Fibroblast of skin of scalp (primary cell): ENCODE measurements around the gene WNT1.

Source experiments
- DNase-seq: peaks from one replicate; pipeline ENCODE4 v3.0.0-alpha.2; 2013

WNT1 gene

GRCh38 chr12:48961801-48962200 is 16.3 kb upstream of the WNT1 start:
- DNase-seq, result no peak

DNA sequence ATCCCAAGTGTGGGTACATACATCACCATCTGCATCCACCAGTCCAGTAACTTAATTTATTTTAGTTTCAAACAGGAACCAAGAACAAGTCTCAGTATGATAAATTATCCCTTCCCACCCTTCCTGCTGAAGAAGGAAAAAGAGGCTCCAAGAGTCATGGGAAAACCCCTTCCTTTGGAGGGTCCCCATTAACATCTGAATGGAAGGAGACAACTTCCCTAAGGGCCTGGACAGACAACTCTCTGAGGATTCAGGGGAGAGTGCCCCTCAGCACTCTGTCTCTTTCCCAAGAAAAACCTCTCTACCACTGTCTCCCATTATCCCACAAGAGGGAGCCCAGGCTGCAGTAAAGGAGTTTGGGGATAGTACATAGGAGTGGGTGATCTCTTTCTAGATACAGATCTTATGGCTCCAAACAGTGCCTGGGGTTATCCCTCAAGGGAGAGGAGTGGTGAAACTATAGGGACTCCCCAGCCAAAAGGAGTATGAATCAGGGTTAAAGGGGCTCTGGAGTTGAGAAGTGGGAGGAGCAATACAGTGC is 12.8 kb upstream of the WNT1 start:
- DNase-seq, result peak; percentile 45

GRCh38 chr12:48966177-48966895 is 11.8 kb upstream of the WNT1 start:
- DNase-seq, result no peak

GRCh38 chr12:48967991-48968390 is 10.1 kb upstream of the WNT1 start:
- DNase-seq, result no peak

DNA sequence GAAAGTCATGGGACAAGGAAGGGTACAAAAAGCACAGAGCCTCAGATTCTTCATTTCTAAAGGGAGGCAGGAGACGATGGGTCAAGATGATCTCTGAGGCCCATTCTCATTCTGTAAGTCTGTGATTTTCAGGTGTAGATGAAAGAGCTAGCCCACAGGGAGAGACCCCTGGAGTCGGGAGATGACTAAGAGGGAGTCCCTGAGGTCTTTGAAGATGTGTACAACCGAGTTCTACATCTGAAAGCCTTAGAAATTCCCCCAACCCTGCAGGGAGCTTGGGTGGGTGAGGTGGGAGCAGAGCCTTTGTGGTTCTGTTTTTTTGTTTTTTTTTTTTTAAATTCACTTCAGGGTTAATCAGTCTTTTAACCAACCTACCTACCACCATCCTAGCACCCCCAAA is 9.7 kb upstream of the WNT1 start:
- no peak for DNase-seq

DNA sequence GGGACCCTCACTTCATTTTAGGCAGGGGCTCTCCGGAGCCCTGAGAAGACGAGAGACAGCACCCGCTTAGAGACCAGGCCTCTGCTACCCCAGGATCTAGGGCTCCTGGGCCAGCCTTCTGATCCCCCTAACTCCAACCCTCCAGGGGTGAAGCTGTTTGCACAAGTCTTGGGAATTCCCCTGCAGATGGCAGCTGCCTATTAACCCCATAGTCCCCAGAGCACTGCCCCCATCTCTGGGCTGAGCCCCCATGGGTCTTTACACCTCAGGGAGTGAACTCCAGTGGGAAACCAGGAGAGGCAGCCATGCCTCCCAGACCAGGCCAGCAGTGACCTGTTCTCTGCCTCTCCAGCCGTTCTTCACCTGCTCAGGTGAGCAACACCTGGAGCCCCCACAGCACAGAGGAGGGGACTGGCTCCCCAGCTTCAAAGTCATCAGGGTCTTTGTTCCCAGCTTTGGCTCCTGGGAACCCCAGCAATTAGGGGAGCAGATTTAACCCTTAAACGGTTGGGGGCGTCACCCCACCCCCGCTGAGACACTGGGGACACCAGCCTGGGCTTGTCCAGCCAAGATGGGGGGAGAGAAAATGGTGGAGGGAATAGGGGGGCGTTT is 8.9 kb upstream of the WNT1 start:
- no peak for DNase-seq

- DNase-seq, result no peak
Observed at GRCh38 chr12:48969833-48970701, 8.1 kb upstream of the WNT1 start.

DNA sequence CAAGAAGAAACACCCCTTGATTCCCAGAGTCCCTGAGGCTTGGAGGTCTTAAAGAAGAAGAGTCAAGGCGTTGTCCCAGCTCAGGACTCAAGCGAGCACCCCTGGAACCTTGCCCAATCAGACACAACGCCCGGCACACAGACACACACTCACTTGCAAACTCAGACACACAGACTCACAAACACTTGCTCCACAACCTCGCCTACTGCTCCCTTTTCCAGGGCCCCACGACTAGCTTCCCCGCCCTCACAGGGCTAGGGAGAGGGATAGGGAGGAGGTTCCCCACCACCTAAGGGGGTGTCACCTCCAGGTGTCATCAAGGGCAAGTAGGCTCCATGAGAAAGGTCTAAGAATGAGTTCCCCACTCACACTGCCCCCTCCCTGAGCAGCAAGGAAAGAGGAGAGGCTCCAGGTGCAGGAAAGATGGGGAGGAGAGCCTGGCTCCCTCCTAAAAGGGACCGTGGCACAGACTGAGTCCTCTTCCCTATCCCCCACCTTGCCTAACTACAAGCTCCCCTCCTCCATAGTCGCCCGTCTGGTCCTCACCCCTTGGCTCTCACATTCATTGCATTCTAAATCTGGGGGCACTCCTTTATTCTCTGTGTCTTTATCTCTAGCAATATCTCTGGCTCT is 7.3 kb upstream of the WNT1 start:
- DNase-seq, result no peak

DNA sequence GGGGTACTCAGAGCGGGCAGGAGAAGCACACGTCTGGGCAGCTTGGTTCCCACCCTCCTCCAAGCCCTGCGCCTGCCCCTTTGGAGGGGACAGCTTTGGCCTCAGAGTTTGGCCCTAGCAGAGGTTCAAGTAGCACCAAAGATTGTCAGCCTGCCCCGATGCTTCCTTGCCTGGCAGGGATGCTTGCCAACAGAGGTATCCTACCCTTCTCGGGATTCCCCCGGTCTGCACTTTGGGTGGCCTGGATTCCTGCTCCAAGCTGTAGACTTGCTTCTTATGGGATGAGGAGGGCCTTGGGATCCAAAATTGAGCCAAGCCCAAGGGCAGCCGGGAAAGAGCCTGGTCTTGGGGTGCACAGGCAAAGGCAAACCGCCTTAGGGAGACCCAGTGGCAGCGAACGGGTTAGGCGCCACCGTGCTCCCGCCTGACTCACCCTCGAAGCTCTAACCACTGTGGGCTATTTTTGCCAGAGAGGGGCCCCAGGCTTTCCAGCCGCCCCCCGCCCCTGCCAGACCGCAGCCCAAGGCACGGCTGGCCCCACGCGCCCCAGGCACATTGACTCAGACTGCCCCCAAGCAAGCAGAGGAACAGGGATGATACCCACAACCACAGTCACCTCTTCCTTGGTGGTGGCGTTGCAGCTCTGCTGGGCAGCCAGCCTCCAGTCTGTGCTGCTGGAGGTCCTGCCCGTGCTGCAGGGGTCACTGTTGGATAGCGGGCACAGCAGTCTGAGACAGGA is 5.7 kb upstream of the WNT1 start:
- peak; percentile 63 for DNase-seq

GRCh38 chr12:48972952-48973483 is 5.1 kb upstream of the WNT1 start:
- DNase-seq, result no peak

DNA sequence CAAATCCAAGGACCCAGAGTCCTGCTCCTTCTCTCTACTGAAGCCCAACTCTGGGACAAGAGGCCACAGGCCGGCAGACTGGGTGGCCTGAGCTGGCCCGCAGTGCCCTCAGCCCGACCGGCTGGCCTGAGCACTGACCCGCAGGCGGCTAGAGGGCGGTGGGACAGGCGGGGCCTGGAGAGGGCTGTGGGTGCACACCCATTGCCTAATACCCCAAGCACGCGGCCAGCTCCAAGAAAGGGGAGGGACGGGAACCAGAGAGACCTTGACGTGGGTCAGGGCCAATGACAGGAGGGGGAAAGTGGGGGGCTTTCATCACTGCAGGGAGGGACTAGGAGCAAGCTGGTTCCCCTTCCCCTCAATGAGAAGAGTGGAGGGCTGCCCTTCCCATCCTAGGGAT is 4.6 kb upstream of the WNT1 start:
- DNase-seq, result peak; percentile 40

- DNase-seq, result peak; percentile 67
Observed at GRCh38 chr12:48973941-48974673, 4.0 kb upstream of the WNT1 start.

DNA sequence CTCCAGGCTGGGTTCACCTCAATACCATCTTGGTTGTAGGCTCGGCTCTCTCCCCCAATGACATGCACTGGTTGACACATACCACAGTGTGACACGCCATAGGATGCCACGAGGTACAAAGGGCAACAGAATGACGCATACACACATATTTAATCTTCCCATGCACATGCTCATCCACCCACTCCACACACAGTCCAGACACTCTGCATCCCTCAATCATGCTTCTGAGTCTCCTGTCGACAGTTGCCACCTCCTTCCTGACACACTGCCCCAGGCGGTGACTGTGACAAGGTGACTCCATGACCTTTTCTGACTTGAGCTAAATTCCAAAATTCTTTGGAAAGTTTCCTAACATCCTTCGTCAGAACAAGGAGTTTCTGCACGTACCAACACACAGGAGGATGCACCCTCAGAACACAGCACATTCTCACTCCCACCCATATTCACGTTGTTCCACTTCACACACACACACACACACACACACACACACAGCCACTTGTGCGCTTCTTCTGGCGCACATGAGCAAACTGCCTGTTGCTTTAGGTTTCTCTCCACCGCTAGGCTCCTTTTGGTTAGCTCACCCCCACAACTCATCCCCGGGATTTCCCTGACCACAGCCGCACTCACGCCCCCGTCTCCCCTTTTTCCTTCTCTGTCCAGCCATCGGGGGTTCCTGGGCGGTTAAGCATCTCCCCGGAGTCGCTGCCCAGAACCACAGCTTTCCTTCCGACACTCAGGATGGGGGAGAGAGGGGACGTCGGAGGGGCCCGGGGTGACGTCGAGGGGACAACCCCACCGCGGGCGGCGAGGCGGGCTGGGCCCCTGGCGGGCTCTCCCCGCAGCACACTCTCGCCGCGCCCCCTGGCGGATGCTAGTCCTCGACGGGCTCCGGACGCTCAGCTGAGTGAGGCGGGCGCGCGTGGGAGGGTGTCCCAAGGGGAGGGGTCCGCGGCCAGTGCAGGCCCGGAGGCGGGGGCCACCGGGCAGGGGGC is 536 bp upstream of the WNT1 start:
- peak; percentile 41 for DNase-seq

DNA sequence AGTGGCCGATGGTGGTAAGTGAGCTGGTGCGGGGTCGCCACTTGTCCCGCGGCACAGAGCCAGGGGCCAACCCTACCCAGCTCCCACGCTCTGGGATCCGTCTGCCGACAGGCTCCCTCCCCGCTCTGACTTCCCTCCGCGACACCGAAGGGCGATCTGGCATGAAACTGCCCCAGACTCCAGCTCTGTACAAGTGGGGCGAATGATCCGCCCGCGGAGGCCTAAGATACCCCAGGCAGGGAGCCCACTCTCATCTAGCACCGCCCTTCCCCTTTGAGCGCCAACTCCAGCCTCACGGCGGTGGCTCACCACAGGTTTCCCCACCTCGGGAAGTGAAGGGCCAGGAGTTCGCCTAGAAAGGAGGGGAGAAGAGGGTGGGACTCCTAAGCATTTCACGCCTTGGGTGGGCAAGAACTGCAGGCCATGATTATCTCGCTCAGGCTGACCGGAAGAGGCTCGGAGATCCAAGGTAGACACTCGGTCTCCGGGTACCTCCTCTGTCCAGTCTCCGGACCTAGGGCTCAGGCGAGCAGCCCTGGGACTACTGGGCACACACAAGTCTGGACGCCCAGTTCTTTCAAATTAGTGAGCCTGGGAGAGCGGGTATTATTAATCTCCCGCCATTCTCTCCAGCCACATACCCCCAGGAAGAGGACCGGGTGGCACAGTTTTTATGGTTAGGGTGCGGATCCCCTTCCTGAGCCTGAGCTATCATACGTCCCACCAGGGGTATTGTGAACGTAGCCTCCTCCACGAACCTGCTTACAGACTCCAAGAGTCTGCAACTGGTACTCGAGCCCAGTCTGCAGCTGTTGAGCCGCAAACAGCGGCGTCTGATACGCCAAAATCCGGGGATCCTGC is 849 bp downstream of the WNT1 start:
- DNase-seq, result no peak

- no peak for DNase-seq
Observed at GRCh38 chr12:48979602-48980388, 1.7 kb downstream of the WNT1 start.

- DNase-seq, result no peak
Observed at GRCh38 chr12:48980389-48980952, 2.3 kb downstream of the WNT1 start.

GRCh38 chr12:48980953-48981756 is 3.0 kb downstream of the WNT1 start:
- no peak for DNase-seq
